WTC11 (cell line): ENCODE measurements around the gene CAPN14. TPM values are rescaled to one million over a fixed set of nuclear protein-coding genes. Genes with fewer than 3 reads are reported as not detected.

Experiments
- ATAC-seq: fragments of 200-7000 bp; cut with Tn5 transposase; 2 replicates; pipeline ENCODE4 v1.10.0; 2021; ENCODE audit warnings: mild to moderate bottlenecking, moderate library complexity
- CTCF ChIA-PET: fragments of 300-600 bp; sonication (Branson Sonifier 250); formaldehyde crosslinking; loops from one replicate; lab custom pipeline; 2021; ENCODE audit warnings: antibody characterized with exemption; lab: Charles Lee
- POLR2A ChIA-PET: fragments of 350-600 bp; sonication (Branson Sonifier 250); formaldehyde crosslinking; loops from one replicate; lab custom pipeline; 2021; ENCODE audit warnings: antibody characterized with exemption; lab: Charles Lee
- DNase-seq: peaks from one replicate; pipeline ENCODE4 v3.0.0; 2021; ENCODE audit warnings: low spot score
- H3K27ac Mint-ChIP-seq: 2 replicates; pipeline ENCODE4 v1.8.0; 2021; ENCODE audit warnings: mixed read lengths
- H3K27me3 Mint-ChIP-seq: 2 replicates; pipeline ENCODE4 v1.8.0; 2021; ENCODE audit warnings: low read depth, mild to moderate bottlenecking, moderate library complexity, mixed read lengths
- H3K36me3 Mint-ChIP-seq: 2 replicates; pipeline ENCODE4 v1.8.0; 2021; ENCODE audit warnings: mixed read lengths
- H3K4me1 Mint-ChIP-seq: 2 replicates; pipeline ENCODE4 v1.8.0; 2022; ENCODE audit warnings: mixed read lengths
- H3K4me3 Mint-ChIP-seq: 2 replicates; pipeline ENCODE4 v1.8.0; 2021; ENCODE audit warnings: mild to moderate bottlenecking, moderate library complexity, mixed read lengths
- H3K9me3 Mint-ChIP-seq: 2 replicates; pipeline ENCODE4 v1.8.0; 2021; ENCODE audit warnings: mixed read lengths
- AR ChIP-seq: fragments of 250-450 bp; sonication (Bioruptor Pico); IDR thresholded peaks from 2 replicates; pipeline ENCODE4 v1.9.0; 2021; ENCODE audit warnings: mild to moderate bottlenecking
- ATF1 ChIP-seq: sonication (generic); formaldehyde crosslinking; IDR thresholded peaks from 2 replicates; pipeline ENCODE4 v1.8.1; 2023; ENCODE audit warnings: mild to moderate bottlenecking, moderate library complexity, missing genetic modification reagents
- ERG ChIP-seq: fragments of 250-450 bp; sonication (Bioruptor Pico); IDR thresholded peaks from 2 replicates; pipeline ENCODE4 v1.8.0; 2021; ENCODE audit warnings: mild to moderate bottlenecking
- ETV6 ChIP-seq: sonication (generic); formaldehyde crosslinking; IDR thresholded peaks from 2 replicates; pipeline ENCODE4 v1.8.1; 2022; ENCODE audit warnings: mild to moderate bottlenecking, missing genetic modification reagents
- FOXP4 ChIP-seq: sonication (generic); formaldehyde crosslinking; IDR thresholded peaks from 2 replicates; pipeline ENCODE4 v1.8.0; 2022; ENCODE audit warnings: mild to moderate bottlenecking, missing genetic modification reagents
- GABPB1 ChIP-seq: sonication (generic); formaldehyde crosslinking; IDR thresholded peaks from 2 replicates; pipeline ENCODE4 v1.8.1; 2023; ENCODE audit warnings: mild to moderate bottlenecking, missing genetic modification reagents
- HMGA2 ChIP-seq: fragments of 250-450 bp; sonication (Bioruptor Pico); IDR thresholded peaks from 2 replicates; pipeline ENCODE4 v1.4.0; 2021; ENCODE audit warnings: mild to moderate bottlenecking, moderate library complexity
- HMGXB4 ChIP-seq: sonication (generic); formaldehyde crosslinking; IDR thresholded peaks from 2 replicates; pipeline ENCODE4 v1.8.1; 2023; ENCODE audit warnings: mild to moderate bottlenecking, moderate library complexity, missing genetic modification reagents
- MLX ChIP-seq: sonication (generic); formaldehyde crosslinking; IDR thresholded peaks from 2 replicates; pipeline ENCODE4 v1.8.1; 2023; ENCODE audit warnings: mild to moderate bottlenecking, missing genetic modification reagents, moderate library complexity
- NFYB ChIP-seq: sonication (generic); formaldehyde crosslinking; conservative IDR thresholded peaks from 2 replicates; pipeline ENCODE4 v1.8.0; 2022; ENCODE audit warnings: low read depth, missing genetic modification reagents
- SMAD4 ChIP-seq: sonication (generic); formaldehyde crosslinking; IDR thresholded peaks from 2 replicates; pipeline ENCODE4 v1.8.0; 2022; ENCODE audit warnings: mild to moderate bottlenecking, missing genetic modification reagents
- SOX15 ChIP-seq: fragments of 250-450 bp; sonication (Bioruptor Pico); IDR thresholded peaks from 2 replicates; pipeline ENCODE4 v1.9.0; 2021; ENCODE audit warnings: mild to moderate bottlenecking
- SP1 ChIP-seq: sonication (generic); formaldehyde crosslinking; conservative IDR thresholded peaks from 2 replicates; pipeline ENCODE4 v1.8.1; 2022; ENCODE audit warnings: missing genetic modification reagents
- STAT6 ChIP-seq: sonication (generic); formaldehyde crosslinking; conservative IDR thresholded peaks from 2 replicates; pipeline ENCODE4 v1.8.1; 2023; ENCODE audit warnings: mild to moderate bottlenecking, low read depth, missing genetic modification reagents, moderate library complexity
- TEAD4 ChIP-seq: sonication (generic); formaldehyde crosslinking; IDR thresholded peaks from 2 replicates; pipeline ENCODE4 v1.8.0; 2022; ENCODE audit warnings: mild to moderate bottlenecking, missing genetic modification reagents
- TP53 ChIP-seq: sonication (generic); formaldehyde crosslinking; IDR thresholded peaks from 2 replicates; pipeline ENCODE4 v1.8.1; 2023; ENCODE audit warnings: mild to moderate bottlenecking, missing genetic modification reagents
- USF2 ChIP-seq: sonication (generic); formaldehyde crosslinking; IDR thresholded peaks from 2 replicates; pipeline ENCODE4 v1.8.1; 2023; ENCODE audit warnings: mild to moderate bottlenecking, missing genetic modification reagents, moderate library complexity
- ZNF219 ChIP-seq: sonication (generic); formaldehyde crosslinking; IDR thresholded peaks from 2 replicates; pipeline ENCODE4 v1.8.0; 2023; ENCODE audit warnings: missing genetic modification reagents, mild to moderate bottlenecking, borderline replicate concordance
- ZNF416 ChIP-seq: fragments of 250-450 bp; sonication (Bioruptor Pico); IDR thresholded peaks from 2 replicates; pipeline ENCODE4 v1.9.0; 2021; ENCODE audit warnings: mild to moderate bottlenecking, inconsistent platforms
- ZNF532 ChIP-seq: fragments of 250-450 bp; sonication (Bioruptor Pico); IDR thresholded peaks from 2 replicates; pipeline ENCODE4 v1.9.0; 2021; ENCODE audit warnings: mild to moderate bottlenecking, borderline replicate concordance
- total RNA-seq: library from RNA; stranded (reverse); gene quantifications from 3 replicates; pipeline ENCODE4 v1.2.3, GENCODE V29; 2021

Gene CAPN14
- total RNA-seq, 1 experiment from 2014 or later, result 0.11 TPM

- TF ChIP-seq ZNF532 (CRISPR knock-in tag), result no peak
- no peak for TF ChIP-seq TP53 (CRISPR knock-in tag)
- no peak for TF ChIP-seq USF2 (CRISPR knock-in tag)
- no peak for TF ChIP-seq ZNF219
- TF ChIP-seq ZNF416, result no peak
- TF ChIP-seq ETV6 (CRISPR knock-in tag), result no peak
- TF ChIP-seq STAT6 (CRISPR knock-in tag), result no peak
- TF ChIP-seq TEAD4, result no peak
- TF ChIP-seq, all 79 proteins: peak for 0
Measured at GRCh38 chr2:31192396-31192795, 24.9 kb downstream of the CAPN14 start (continued).

- no peaks in the 10 kb centered on the region for H3K36me3 Mint-ChIP-seq
- no peak for TF ChIP-seq SMAD4 (CRISPR knock-in tag)
- no peak for TF ChIP-seq FOXP4 (CRISPR knock-in tag)
- no peak for TF ChIP-seq ERG (CRISPR knock-in tag)
- TF ChIP-seq AR (CRISPR knock-in tag), result no peak
- TF ChIP-seq MLX, result no peak
- TF ChIP-seq HMGXB4 (CRISPR knock-in tag), result no peak
- no peak for TF ChIP-seq ATF1 (CRISPR knock-in tag)
- no peak for TF ChIP-seq SP1 (CRISPR knock-in tag)
- TF ChIP-seq GABPB1, result no peak
- TF ChIP-seq HMGA2 (CRISPR knock-in tag), result no peak
- no peak for TF ChIP-seq SOX15 (CRISPR knock-in tag)
- no peak for TF ChIP-seq NFYB (CRISPR knock-in tag)
Measured at GRCh38 chr2:31191931-31192330, 25.4 kb downstream of the CAPN14 start.

More at GRCh38 chr2:31191931-31192330, 25.4 kb downstream of the CAPN14 start:
- H3K9me3 Mint-ChIP-seq, result no peaks in the 10 kb centered on the region
- ChIA-PET POLR2A (no interaction called here), CTCF (interaction anchor here (2.2 to 2.4 kb wide), 2 partner anchors 22 to 480 kb away, joined by 9 to 10 read pairs; no protein-coding TSS in a partner anchor)
- H3K27me3 Mint-ChIP-seq, result peaks cover 6% of the 10 kb centered on the region; the same call in 1 of the 2 replicates
- ATAC-seq, result no peak
- H3K4me1 Mint-ChIP-seq, result peaks cover 11% of the 10 kb centered on the region
- DNase-seq, result no peak
- no peak overlapping the region for H3K27ac Mint-ChIP-seq
- H3K4me3 Mint-ChIP-seq, result no peak overlapping the region
